Measurements from ENCODE around the gene GPR61. TPM values are rescaled to one million over a fixed set of nuclear protein-coding genes. Genes with fewer than 3 reads are reported as not detected.

Gene GPR61
- total RNA-seq, 1 donor from 2014 or later, result 0.76 TPM

- peak overlapping the region; percentile 78 for H3K27ac Mint-ChIP-seq (ENCODE audit: unreplicated experiment)
- peaks cover 5% of the 10 kb centered on the region for H3K27me3 Mint-ChIP-seq (ENCODE audit: unreplicated experiment)
- H3K4me1 Mint-ChIP-seq (ENCODE audit: low read depth, unreplicated experiment), result peaks cover 33% of the 10 kb centered on the region
- H3K36me3 Mint-ChIP-seq (ENCODE audit: unreplicated experiment), result peaks cover 7% of the 10 kb centered on the region
- H3K9me3 Mint-ChIP-seq (ENCODE audit: unreplicated experiment), result peaks cover 5% of the 10 kb centered on the region
- TF ChIP-seq, protein P1, sequence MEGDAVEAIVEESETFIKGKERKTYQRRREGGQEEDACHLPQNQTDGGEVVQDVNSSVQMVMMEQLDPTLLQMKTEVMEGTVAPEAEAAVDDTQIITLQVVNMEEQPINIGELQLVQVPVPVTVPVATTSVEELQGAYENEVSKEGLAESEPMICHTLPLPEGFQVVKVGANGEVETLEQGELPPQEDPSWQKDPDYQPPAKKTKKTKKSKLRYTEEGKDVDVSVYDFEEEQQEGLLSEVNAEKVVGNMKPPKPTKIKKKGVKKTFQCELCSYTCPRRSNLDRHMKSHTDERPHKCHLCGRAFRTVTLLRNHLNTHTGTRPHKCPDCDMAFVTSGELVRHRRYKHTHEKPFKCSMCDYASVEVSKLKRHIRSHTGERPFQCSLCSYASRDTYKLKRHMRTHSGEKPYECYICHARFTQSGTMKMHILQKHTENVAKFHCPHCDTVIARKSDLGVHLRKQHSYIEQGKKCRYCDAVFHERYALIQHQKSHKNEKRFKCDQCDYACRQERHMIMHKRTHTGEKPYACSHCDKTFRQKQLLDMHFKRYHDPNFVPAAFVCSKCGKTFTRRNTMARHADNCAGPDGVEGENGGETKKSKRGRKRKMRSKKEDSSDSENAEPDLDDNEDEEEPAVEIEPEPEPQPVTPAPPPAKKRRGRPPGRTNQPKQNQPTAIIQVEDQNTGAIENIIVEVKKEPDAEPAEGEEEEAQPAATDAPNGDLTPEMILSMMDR (IDR thresholded peaks at IDR 0.05; ENCODE audit: partially characterized antibody, unreplicated experiment), result no peak
- H3K4me3 Mint-ChIP-seq (ENCODE audit: unreplicated experiment), result peak overlapping the region; percentile 76
- no peak for DNase-seq
Measured at GRCh38 chr1:109492779-109493178, 46.9 kb upstream of the GPR61 start.

- H3K4me1 Mint-ChIP-seq (ENCODE audit: low read depth, unreplicated experiment), result peaks cover 34% of the 10 kb centered on the region
- H3K27me3 Mint-ChIP-seq (ENCODE audit: unreplicated experiment), result peaks cover 5% of the 10 kb centered on the region
- H3K9me3 Mint-ChIP-seq (ENCODE audit: unreplicated experiment), result peaks cover 5% of the 10 kb centered on the region
- H3K4me3 Mint-ChIP-seq (ENCODE audit: unreplicated experiment), result peak overlapping the region; percentile 76
- peak overlapping the region; percentile 78 for H3K27ac Mint-ChIP-seq (ENCODE audit: unreplicated experiment)
- peaks cover 7% of the 10 kb centered on the region for H3K36me3 Mint-ChIP-seq (ENCODE audit: unreplicated experiment)
- TF ChIP-seq, protein P1 (IDR thresholded peaks at IDR 0.05; ENCODE audit: partially characterized antibody, unreplicated experiment), result no peak
- DNase-seq, result no peak
Measured at GRCh38 chr1:109493227-109493626, 46.4 kb upstream of the GPR61 start.

- H3K9me3 Mint-ChIP-seq (ENCODE audit: unreplicated experiment), result peaks cover 9% of the 10 kb centered on the region
- peak; percentile 92 for DNase-seq
- H3K4me3 Mint-ChIP-seq (ENCODE audit: unreplicated experiment), result peak within 1 kb of the TSS; percentile 89
- peak within 1 kb of the TSS; percentile 86 for H3K27ac Mint-ChIP-seq (ENCODE audit: unreplicated experiment)
- peaks cover 10% of the 10 kb centered on the region for H3K27me3 Mint-ChIP-seq (ENCODE audit: unreplicated experiment)
- peaks cover 39% of the 10 kb centered on the region for H3K4me1 Mint-ChIP-seq (ENCODE audit: low read depth, unreplicated experiment)
- TF ChIP-seq, protein P1 (IDR thresholded peaks at IDR 0.05; ENCODE audit: partially characterized antibody, unreplicated experiment), result peak; percentile 95
- peaks cover 7% of the 10 kb centered on the region for H3K36me3 Mint-ChIP-seq (ENCODE audit: unreplicated experiment)
Measured at GRCh38 chr1:109493805-109494539, 45.7 kb upstream of the GPR61 start, which contains the start of gene CYB561D1. TSS of gene CYB561D1 (plus strand) at chr1:109494094. CDS start at chr1:109494140, 46 bp downstream.

- TF ChIP-seq, protein P1 (IDR thresholded peaks at IDR 0.05; ENCODE audit: partially characterized antibody, unreplicated experiment), result no peak
- DNase-seq, result no peak
- H3K4me1 Mint-ChIP-seq (ENCODE audit: low read depth, unreplicated experiment), result peaks cover 50% of the 10 kb centered on the region
- peak overlapping the region; percentile 16 for H3K4me3 Mint-ChIP-seq (ENCODE audit: unreplicated experiment)
- H3K36me3 Mint-ChIP-seq (ENCODE audit: unreplicated experiment), result peaks cover 7% of the 10 kb centered on the region
- peaks cover 11% of the 10 kb centered on the region for H3K27me3 Mint-ChIP-seq (ENCODE audit: unreplicated experiment)
- H3K9me3 Mint-ChIP-seq (ENCODE audit: unreplicated experiment), result peaks cover 9% of the 10 kb centered on the region
- no peak overlapping the region for H3K27ac Mint-ChIP-seq (ENCODE audit: unreplicated experiment)
Measured at GRCh38 chr1:109495738-109496137, 43.9 kb upstream of the GPR61 start.
